OCI-LY1 (cell line): ENCODE data around the gene IL1F10.

Experiments used
- EZH2 ChIP-seq: fragments of 200-600 bp; sonication (generic), shearing (Covaris generic); IDR thresholded peaks from 2 replicates; pipeline ENCODE4 v1.8.0; 2017; ENCODE audit warnings: borderline replicate concordance, mixed run types, mild to moderate bottlenecking, antibody characterized with exemption, low read length, moderate library complexity, mixed read lengths
- TF ChIP-seq, protein P1 (sequence below): fragments of 200-600 bp; sonication (generic), shearing (Covaris generic); IDR thresholded peaks from 2 replicates; pipeline ENCODE4 v1.5.1; 2017; ENCODE audit warnings: mild to moderate bottlenecking, antibody characterized with exemption, low read length, moderate library complexity, mixed read lengths

DNA sequence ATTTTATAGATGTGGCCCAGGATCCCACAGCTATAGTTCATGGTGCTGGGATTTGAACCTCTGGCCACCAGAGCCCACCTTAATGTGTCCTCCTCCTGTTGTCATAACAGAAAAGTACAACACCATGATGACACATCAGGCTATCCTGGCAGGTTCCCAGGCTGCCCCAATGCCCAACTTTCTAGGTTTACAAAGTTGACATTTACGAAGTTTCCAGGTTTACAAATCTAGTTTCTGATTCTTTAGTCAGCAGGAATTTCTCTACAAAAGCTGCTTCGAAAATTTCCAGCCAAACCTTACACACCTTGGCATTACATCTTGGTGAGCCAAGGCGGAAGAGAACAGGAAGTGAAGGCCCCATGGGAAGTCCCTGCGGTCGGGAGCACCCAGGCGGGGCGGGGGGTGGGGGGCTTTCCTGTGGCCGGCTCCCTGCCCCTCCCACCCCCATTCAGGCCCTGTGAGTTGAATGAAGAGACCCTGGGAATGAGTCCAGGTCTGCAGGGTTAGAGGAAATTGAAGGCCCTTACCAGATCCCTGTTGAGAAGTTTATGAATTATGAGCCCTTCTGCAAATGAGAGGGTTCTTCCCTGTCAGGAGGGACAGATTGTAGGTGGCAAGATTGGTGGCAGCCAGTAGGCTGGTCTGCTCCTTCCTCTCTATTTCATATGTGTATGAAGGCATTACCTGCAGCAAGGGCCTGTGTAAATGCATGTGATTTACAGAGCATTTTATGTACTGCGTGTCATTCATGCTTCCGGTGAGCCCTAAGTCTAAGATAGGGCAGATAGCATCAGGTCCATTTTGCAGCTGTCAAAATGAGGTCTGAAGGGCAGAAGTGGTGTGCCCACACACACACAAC is 48.6 kb downstream of the IL1F10 start:
- TF ChIP-seq, protein P1, sequence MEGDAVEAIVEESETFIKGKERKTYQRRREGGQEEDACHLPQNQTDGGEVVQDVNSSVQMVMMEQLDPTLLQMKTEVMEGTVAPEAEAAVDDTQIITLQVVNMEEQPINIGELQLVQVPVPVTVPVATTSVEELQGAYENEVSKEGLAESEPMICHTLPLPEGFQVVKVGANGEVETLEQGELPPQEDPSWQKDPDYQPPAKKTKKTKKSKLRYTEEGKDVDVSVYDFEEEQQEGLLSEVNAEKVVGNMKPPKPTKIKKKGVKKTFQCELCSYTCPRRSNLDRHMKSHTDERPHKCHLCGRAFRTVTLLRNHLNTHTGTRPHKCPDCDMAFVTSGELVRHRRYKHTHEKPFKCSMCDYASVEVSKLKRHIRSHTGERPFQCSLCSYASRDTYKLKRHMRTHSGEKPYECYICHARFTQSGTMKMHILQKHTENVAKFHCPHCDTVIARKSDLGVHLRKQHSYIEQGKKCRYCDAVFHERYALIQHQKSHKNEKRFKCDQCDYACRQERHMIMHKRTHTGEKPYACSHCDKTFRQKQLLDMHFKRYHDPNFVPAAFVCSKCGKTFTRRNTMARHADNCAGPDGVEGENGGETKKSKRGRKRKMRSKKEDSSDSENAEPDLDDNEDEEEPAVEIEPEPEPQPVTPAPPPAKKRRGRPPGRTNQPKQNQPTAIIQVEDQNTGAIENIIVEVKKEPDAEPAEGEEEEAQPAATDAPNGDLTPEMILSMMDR = no peak
- no peak for TF ChIP-seq EZH2
